GM12878 (cell line): Measurements from ENCODE around the gene DDX46.
"Not testable (repeated sequence)": the region's sequence is repeated elsewhere in the genome, so short reads cannot be mapped to it uniquely, and the experiment has no call there.

Experiments
- MEF2A ChIP-seq: IDR thresholded peaks from 2 replicates; pipeline ENCODE4 v1.6.1; 2011; ENCODE audit warnings: low read depth, mild to moderate bottlenecking, low read length, moderate library complexity; ENCODE audit not compliant: insufficient read depth
- RCOR1 ChIP-seq: conservative IDR thresholded peaks from 2 replicates; pipeline ENCODE4 v1.6.1; 2012; ENCODE audit warnings: low read depth, low read length, improper control_type of control experiment
- SMAD5 ChIP-seq: IDR thresholded peaks from 2 replicates; pipeline ENCODE4 v1.6.1; 2016; ENCODE audit warnings: antibody characterized with exemption, low read depth
- SP1 ChIP-seq: IDR thresholded peaks from one replicate; pipeline ENCODE4 v1.6.1; 2011; ENCODE audit warnings: low read depth, low read length
- TF ChIP-seq, protein P1 (sequence below), 3 experiments: IDR thresholded peaks in 2 of 3; conservative IDR thresholded peaks in 1 of 3; 2 replicates each; pipeline ENCODE4 v1.5.1; 2011; ENCODE audit warnings: low read depth in 3 of 3, low read length in 3 of 3, mild to moderate bottlenecking in 3 of 3, control low read depth in 2 of 3, moderate library complexity in 2 of 3, inconsistent platforms in 1 of 3, mixed read lengths in 1 of 3; ENCODE audit not compliant: control insufficient read depth in 2 of 3, insufficient read depth in 1 of 3; ENCODE audit errors: extremely low read depth in 1 of 3
- TF ChIP-seq, protein P2 (sequence below): IDR thresholded peaks from 2 replicates; pipeline ENCODE4 v1.6.1; 2012; ENCODE audit warnings: low read depth, low read length, improper control_type of control experiment
- TF ChIP-seq, protein P3 (sequence below): IDR thresholded peaks from 2 replicates; pipeline ENCODE4 v1.6.1; 2011; ENCODE audit warnings: borderline replicate concordance, low read depth, mild to moderate bottlenecking, moderate library complexity, mixed read lengths, low read length; ENCODE audit not compliant: insufficient read depth; ENCODE audit errors: extremely low read length

DNA sequence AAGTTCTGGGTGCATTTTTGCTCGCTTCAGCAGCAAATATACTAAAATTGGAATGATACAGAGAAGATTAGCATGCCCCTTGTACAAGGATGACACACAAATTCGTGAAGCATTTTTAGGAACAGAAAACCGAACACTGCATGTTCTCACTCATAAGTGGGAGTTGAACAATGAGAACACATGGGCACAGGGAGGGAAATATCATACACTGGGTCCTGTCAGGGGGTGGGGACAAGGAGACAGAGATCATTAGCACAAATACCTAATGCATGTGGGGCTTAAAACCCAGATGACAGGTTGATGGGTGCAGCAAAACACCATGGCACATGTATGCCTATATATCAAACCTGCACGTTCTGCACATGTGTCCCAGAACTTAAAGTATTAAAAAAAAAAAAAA, 43.1 kb upstream of the DDX46 start:
- not testable (repeated sequence) for TF ChIP-seq MEF2A, RCOR1, SMAD5, SP1
- TF ChIP-seq, protein P1, sequence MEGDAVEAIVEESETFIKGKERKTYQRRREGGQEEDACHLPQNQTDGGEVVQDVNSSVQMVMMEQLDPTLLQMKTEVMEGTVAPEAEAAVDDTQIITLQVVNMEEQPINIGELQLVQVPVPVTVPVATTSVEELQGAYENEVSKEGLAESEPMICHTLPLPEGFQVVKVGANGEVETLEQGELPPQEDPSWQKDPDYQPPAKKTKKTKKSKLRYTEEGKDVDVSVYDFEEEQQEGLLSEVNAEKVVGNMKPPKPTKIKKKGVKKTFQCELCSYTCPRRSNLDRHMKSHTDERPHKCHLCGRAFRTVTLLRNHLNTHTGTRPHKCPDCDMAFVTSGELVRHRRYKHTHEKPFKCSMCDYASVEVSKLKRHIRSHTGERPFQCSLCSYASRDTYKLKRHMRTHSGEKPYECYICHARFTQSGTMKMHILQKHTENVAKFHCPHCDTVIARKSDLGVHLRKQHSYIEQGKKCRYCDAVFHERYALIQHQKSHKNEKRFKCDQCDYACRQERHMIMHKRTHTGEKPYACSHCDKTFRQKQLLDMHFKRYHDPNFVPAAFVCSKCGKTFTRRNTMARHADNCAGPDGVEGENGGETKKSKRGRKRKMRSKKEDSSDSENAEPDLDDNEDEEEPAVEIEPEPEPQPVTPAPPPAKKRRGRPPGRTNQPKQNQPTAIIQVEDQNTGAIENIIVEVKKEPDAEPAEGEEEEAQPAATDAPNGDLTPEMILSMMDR (IDR thresholded peaks at IDR 0.05 in 2 of 3, conservative IDR thresholded peaks at IDR 0.05 in 1 of 3; ENCODE audit: control insufficient read depth in 2 of 3, extremely low read depth in 1 of 3, insufficient read depth in 1 of 3, low read depth in 3 of 3, low read length in 3 of 3): not testable (repeated sequence)
- TF ChIP-seq, protein P2, sequence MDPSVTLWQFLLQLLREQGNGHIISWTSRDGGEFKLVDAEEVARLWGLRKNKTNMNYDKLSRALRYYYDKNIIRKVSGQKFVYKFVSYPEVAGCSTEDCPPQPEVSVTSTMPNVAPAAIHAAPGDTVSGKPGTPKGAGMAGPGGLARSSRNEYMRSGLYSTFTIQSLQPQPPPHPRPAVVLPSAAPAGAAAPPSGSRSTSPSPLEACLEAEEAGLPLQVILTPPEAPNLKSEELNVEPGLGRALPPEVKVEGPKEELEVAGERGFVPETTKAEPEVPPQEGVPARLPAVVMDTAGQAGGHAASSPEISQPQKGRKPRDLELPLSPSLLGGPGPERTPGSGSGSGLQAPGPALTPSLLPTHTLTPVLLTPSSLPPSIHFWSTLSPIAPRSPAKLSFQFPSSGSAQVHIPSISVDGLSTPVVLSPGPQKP: not testable (repeated sequence)
- TF ChIP-seq, protein P3, sequence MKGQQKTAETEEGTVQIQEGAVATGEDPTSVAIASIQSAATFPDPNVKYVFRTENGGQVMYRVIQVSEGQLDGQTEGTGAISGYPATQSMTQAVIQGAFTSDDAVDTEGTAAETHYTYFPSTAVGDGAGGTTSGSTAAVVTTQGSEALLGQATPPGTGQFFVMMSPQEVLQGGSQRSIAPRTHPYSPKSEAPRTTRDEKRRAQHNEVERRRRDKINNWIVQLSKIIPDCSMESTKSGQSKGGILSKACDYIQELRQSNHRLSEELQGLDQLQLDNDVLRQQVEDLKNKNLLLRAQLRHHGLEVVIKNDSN: not testable (repeated sequence)
